Lung (tissue), 12 donors: ENCODE data around the gene LAPTM4A. TPM values are rescaled to one million over a fixed set of nuclear protein-coding genes. Genes with fewer than 3 reads are reported as not detected.

ENCODE experiments used
- ATAC-seq: fragments of 200-7000 bp; cut with Tn5 transposase; one replicate; pipeline ENCODE4 v1.9.1; 2020; ENCODE audit warnings: moderate number of reproducible peaks; ENCODE audit not compliant: insufficient read depth, low FRiP score
- DNase-seq, 3 donors: peaks; one replicate each; pipeline ENCODE4 v3.0.0-alpha.2; 2013 to 2017
- H3K27ac ChIP-seq, 2 donors: one replicate each; pipeline ENCODE4 v1.5.1; 2013; ENCODE audit warnings: mild to moderate bottlenecking in 2 of 2, moderate library complexity in 2 of 2, control low read depth in 1 of 2, inconsistent platforms in 1 of 2, low read depth in 1 of 2, low read length in 1 of 2
- H3K27me3 ChIP-seq, 3 donors: one replicate each; pipeline ENCODE4 v1.5.1; 2013; ENCODE audit warnings: low read length in 2 of 3; ENCODE audit not compliant: control insufficient read depth in 3 of 3, insufficient read depth in 3 of 3
- H3K36me3 ChIP-seq, 4 donors: one replicate each; pipeline ENCODE4 v1.5.1; 2013; ENCODE audit warnings: low read length in 4 of 4, mild to moderate bottlenecking in 1 of 4, moderate library complexity in 1 of 4; ENCODE audit not compliant: control insufficient read depth in 4 of 4, insufficient read depth in 4 of 4
- H3K4me1 ChIP-seq, 5 donors: one replicate each; pipeline ENCODE4 v1.5.1; 2013; ENCODE audit warnings: low read length in 5 of 5, mild to moderate bottlenecking in 2 of 5, moderate library complexity in 1 of 5; ENCODE audit not compliant: control insufficient read depth in 5 of 5, insufficient read depth in 5 of 5
- H3K4me3 ChIP-seq: one replicate; pipeline ENCODE4 v1.5.1; 2013; ENCODE audit warnings: mild to moderate bottlenecking, control low read depth, moderate library complexity
- H3K9ac ChIP-seq, 2 donors: one replicate each; pipeline ENCODE4 v1.5.1; 2013; ENCODE audit warnings: low read length in 2 of 2, control low read depth in 1 of 2; ENCODE audit not compliant: insufficient read depth in 1 of 2
- H3K9me3 ChIP-seq, 4 donors: one replicate each; pipeline ENCODE4 v1.5.1; 2013; ENCODE audit warnings: low read length in 3 of 4, mild to moderate bottlenecking in 1 of 4, moderate library complexity in 1 of 4; ENCODE audit not compliant: control insufficient read depth in 4 of 4, insufficient read depth in 3 of 4
- CTCF ChIP-seq: IDR thresholded peaks from 2 replicates; pipeline ENCODE4 v1.5.1; 2012; ENCODE audit warnings: mild to moderate bottlenecking; ENCODE audit errors: control extremely low read depth, extremely low read depth
- WGBS, 2 donors: extraction: QIAGEN DNeasy Blood & Tissue Kit; methylation state at CpG; one replicate each; pipeline ENCODE4 v1.1.7; 2013; 5-methylcytosine and 5-hydroxymethylcytosine counted together
- polyA plus RNA-seq, 2 donors: library from polyadenylated mRNA; stranded (reverse); fragments of 200-250 nt; gene quantifications; one replicate each; pipeline ENCODE4 v1.2.1, GENCODE V29; 2013
- total RNA-seq, 2 donors: library from RNA; depleted of rRNA in 1 of 2; stranded (reverse); fragments of >200 nt in 1 of 2; gene quantifications; one replicate each; pipeline ENCODE4 v1.2.1, GENCODE V29; 2014 to 2021
- donor health status: control.
- donor health status: control.
- donor health status: Bipolar disorder and iron deficiency.
- donor health status: healthy.
- donor health status: DM: yes; HTN: yes; CAD: no.

LAPTM4A gene
- total and polyA plus RNA-seq, 4 donors = 155 to 236 (median 204) TPM

- no peak for ATAC-seq
- H3K36me3 ChIP-seq = peaks cover 0 to 11% (median 0%) of the 10 kb centered on the region in 4 donors
- H3K9me3 ChIP-seq = no peaks in the 10 kb centered on the region
- WGBS, 2 donors = 92 to 93% methylated on average over 6 of the region's 6 CpGs
- H3K4me3 ChIP-seq = no peak overlapping the region
- H3K4me1 ChIP-seq = peaks cover 0 to 14% (median 4%) of the 10 kb centered on the region in 5 donors
- no peak overlapping the region for H3K27ac ChIP-seq
- no peak for DNase-seq
- H3K9ac ChIP-seq = no peak overlapping the region
- TF ChIP-seq CTCF = no peak
- no peaks in the 10 kb centered on the region for H3K27me3 ChIP-seq
Observed at GRCh38 chr2:20054119-20054518, 2.7 kb upstream of the LAPTM4A start.

GRCh38 chr2:20052861-20053281 is 1.4 kb upstream of the LAPTM4A start:
- ATAC-seq = peak; percentile 44
- no peaks in the 10 kb centered on the region for H3K27me3 ChIP-seq
- H3K27ac ChIP-seq = peak overlapping the region in 1 of 2 donors; percentile 90
- DNase-seq = peak; percentile 75 to 93 (median 86)
- peaks cover 0 to 11% (median 1%) of the 10 kb centered on the region in 4 donors for H3K36me3 ChIP-seq
- peak overlapping the region; percentile 16 to 95 for H3K9ac ChIP-seq
- no peaks in the 10 kb centered on the region for H3K9me3 ChIP-seq
- H3K4me3 ChIP-seq = no peak overlapping the region
- H3K4me1 ChIP-seq = peaks cover 0 to 26% (median 10%) of the 10 kb centered on the region in 5 donors
- no peak for TF ChIP-seq CTCF
- 11 to 23% methylated on average over 5 of the region's 5 CpGs for WGBS, 2 donors

GRCh38 chr2:20052229-20052851 is 912 bp upstream of the LAPTM4A start:
- no peaks in the 10 kb centered on the region for H3K27me3 ChIP-seq
- no peaks in the 10 kb centered on the region for H3K9me3 ChIP-seq
- ATAC-seq (no peak), DNase-seq (peak in 1 of 3 donors; percentile 71)
- H3K9ac ChIP-seq = peak overlapping the region; percentile 95 to 97
- peaks cover 0 to 30% (median 10%) of the 10 kb centered on the region in 5 donors for H3K4me1 ChIP-seq
- no peak for TF ChIP-seq CTCF
- peak overlapping the region; percentile 82 to 90 for H3K27ac ChIP-seq
- H3K4me3 ChIP-seq = no peak overlapping the region
- H3K36me3 ChIP-seq = peaks cover 0 to 11% (median 1%) of the 10 kb centered on the region in 4 donors
- WGBS, 2 donors = 3 to 4% methylated on average over 10 of the region's 10 CpGs
